ENCODE data around the gene MMP15.

DNA sequence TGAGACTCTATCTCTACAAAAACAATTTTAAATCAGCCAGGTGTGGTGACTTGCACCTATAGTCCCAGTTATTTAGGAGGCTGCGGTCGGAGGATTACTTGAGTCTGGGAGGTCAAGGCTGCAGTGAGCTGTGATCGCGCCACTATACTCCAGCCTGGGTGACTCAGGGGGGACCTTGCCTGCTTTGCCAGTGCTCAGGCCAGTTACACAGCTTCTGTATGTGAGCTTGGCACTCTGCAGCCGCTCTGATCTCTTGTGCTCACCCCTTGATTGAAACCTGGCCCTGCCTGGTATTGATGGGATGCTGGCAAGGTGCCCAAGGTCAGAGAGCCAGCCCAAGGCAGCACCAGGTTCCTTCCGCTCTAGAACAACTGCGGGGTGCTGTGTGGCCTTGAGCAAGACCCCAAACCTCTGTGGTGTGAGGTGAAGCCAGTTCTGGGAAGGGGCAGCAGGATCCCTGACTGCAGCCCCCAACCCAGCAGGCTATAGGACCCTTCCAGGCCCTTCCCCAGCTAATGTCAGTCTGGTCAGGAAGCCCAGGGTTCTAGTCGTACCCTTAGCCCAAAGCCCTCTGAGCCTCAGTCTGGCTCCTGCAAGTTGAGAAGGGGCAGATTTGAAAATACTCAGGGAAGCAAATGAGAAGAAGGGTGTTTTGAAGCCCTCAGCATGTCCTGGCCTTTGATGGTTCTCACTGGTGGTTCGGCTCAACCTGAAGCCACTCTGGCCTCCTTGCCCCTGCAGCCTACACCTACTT lies 18.9 kb downstream of the MMP15 start:
- TF ChIP-seq, protein P1, sequence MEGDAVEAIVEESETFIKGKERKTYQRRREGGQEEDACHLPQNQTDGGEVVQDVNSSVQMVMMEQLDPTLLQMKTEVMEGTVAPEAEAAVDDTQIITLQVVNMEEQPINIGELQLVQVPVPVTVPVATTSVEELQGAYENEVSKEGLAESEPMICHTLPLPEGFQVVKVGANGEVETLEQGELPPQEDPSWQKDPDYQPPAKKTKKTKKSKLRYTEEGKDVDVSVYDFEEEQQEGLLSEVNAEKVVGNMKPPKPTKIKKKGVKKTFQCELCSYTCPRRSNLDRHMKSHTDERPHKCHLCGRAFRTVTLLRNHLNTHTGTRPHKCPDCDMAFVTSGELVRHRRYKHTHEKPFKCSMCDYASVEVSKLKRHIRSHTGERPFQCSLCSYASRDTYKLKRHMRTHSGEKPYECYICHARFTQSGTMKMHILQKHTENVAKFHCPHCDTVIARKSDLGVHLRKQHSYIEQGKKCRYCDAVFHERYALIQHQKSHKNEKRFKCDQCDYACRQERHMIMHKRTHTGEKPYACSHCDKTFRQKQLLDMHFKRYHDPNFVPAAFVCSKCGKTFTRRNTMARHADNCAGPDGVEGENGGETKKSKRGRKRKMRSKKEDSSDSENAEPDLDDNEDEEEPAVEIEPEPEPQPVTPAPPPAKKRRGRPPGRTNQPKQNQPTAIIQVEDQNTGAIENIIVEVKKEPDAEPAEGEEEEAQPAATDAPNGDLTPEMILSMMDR (IDR thresholded peaks at IDR 0.05): no peak
- TF ChIP-seq POLR2A (IDR thresholded peaks at IDR 0.05) (no peak), EP300 (IDR thresholded peaks at IDR 0.05) (no peak)
